Adrenal gland (tissue), 5 donors: ENCODE results near the gene SELENOP.

Experiments used
- CTCF ChIP-seq, 6 experiments: fragments of 450-650 bp in 4 of 6; fragments of 200-600 bp in 2 of 6; sonication (generic) in 1 of 6; IDR thresholded peaks; 1 replicate in 5 of 6; 2 replicates in 1 of 6; pipeline versions ENCODE4 v1.5.1 to v1.8.0; 2016 to 2021; ENCODE audit warnings: antibody characterized with exemption in 6 of 6, mild to moderate bottlenecking in 2 of 6, moderate library complexity in 1 of 6
- POLR2A ChIP-seq, 2 donors: fragments of 450-650 bp; IDR thresholded peaks; one replicate each; pipeline ENCODE4 v1.6.1; 2017; ENCODE audit warnings: antibody characterized with exemption in 2 of 2, mild to moderate bottlenecking in 2 of 2, moderate library complexity in 1 of 2
- donor health status: DM: no; HTN: no; CAD: no.

- TF ChIP-seq CTCF (IDR thresholded peaks at IDR 0.05): no peak
- TF ChIP-seq POLR2A (IDR thresholded peaks at IDR 0.05): no peak
Observed at GRCh38 chr5:42828671-42829070, 17.0 kb upstream of the SELENOP start.
